ENCODE measurements around the gene NME3. TPM values are rescaled to one million over a fixed set of nuclear protein-coding genes. Genes with fewer than 3 reads are reported as not detected.
"Not testable (repeated sequence)": the region's sequence is repeated elsewhere in the genome, so short reads cannot be mapped to it uniquely, and the experiment has no call there.

The NME3 gene
- total and polyA plus RNA-seq, 2 of the 4 experiments (the other 2 are of a cell fraction), result 12.7 to 41.2 TPM

DNA sequence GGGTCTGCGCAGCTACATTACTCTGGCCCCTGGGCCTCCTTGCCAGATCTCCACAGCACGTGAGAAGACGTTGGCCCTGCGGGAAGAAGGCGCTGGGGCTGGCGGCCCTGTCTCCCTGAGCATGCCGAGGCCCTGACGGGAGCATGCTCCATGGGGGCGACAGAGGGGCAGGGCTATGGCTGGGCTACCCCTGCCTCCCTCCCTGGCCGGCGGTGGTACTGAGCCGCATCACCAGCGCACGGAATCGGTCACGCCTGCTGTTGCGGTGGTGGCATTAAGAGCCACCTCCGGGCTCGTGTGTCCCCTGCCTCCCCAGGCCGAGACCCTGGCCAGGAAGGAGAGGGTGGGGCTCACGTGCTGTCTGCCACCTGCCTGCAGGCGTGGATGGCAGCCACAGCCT is 37.2 kb downstream of the NME3 start:
- in situ Hi-C loops (cut with MboI; ENCODE audit: low sequenced_read_pairs), result no loop called here
- TF ChIP-seq CTCF (conservative IDR thresholded peaks at IDR 0.05; ENCODE audit: low read depth, low read length) (no peak), RFX5 (IDR thresholded peaks at IDR 0.05; ENCODE audit: low read depth, low read length) (no peak), CHD1 (IDR thresholded peaks at IDR 0.05; ENCODE audit: low read depth, low read length) (no peak)
- Histone ChIP-seq H2BK5ac (ENCODE audit: low read depth, low read length, poor library complexity, severe bottlenecking) (no peak overlapping the region), H3K9me3 (ENCODE audit: control insufficient read depth, insufficient read depth, low read length) (no peaks in the 10 kb centered on the region), H4K20me1 (ENCODE audit: insufficient read depth, low read length) (peaks cover 29% of the 10 kb centered on the region), H4K8ac (ENCODE audit: low read depth in 2 of 2, low read length in 2 of 2) (no peak overlapping the region), H2AK5ac (ENCODE audit: low read depth, low read length) (no peak overlapping the region), H3K79me1 (ENCODE audit: low read depth in 1 of 2, low read length in 2 of 2) (peaks cover 19 to 48% of the 10 kb centered on the region in 2 experiments; a peak in 3 of 4 replicates), H4K5ac (ENCODE audit: low read depth, low read length) (no peak overlapping the region), H3K9ac (ENCODE audit: low read depth, low read length) (no peak overlapping the region), H2AFZ (replicated peaks; ENCODE audit: low read length, poor library complexity) (peak overlapping the region; percentile 48), H3K4ac (ENCODE audit: low read depth, low read length) (no peak overlapping the region), H3K14ac (replicated peaks; ENCODE audit: low read depth, low read length) (no peak overlapping the region), H3K4me2 (ENCODE audit: low read depth, low read length) (no peak overlapping the region), H4K91ac (ENCODE audit: insufficient read depth, low read depth, low read length) (no peak overlapping the region), H3K18ac (ENCODE audit: low read depth, low read length) (no peak overlapping the region), H3K36me3 (ENCODE audit: control insufficient read depth, insufficient read depth, low read length) (peaks cover 50% of the 10 kb centered on the region), H3K27ac (ENCODE audit: insufficient read depth, low read length) (no peak overlapping the region), H3K56ac (ENCODE audit: extremely low read depth, insufficient read depth, low read length) (no peak overlapping the region), H3K23ac (ENCODE audit: low read depth, low read length) (no peak overlapping the region), H2AK9ac (replicated peaks; ENCODE audit: low read depth, low read length, poor library complexity) (no peak overlapping the region), H3K4me3 (ENCODE audit: insufficient read depth, low read depth, low read length) (no peak overlapping the region), H3K4me1 (ENCODE audit: control insufficient read depth, insufficient read depth, low read length) (no peaks in the 10 kb centered on the region), H2BK15ac (ENCODE audit: low read depth, low read length) (no peak overlapping the region), H3K27me3 (ENCODE audit: control insufficient read depth, insufficient read depth, low read length) (no peaks in the 10 kb centered on the region), H3K9me1 (ENCODE audit: insufficient read depth, low read length) (peaks cover 2% of the 10 kb centered on the region; the same call in 1 of the 2 replicates), H2BK20ac (ENCODE audit: low read depth, low read length) (no peak overlapping the region), H2BK120ac (ENCODE audit: low read depth, low read length) (no peak overlapping the region)
- intact Hi-C loops (cut with micrococcal nuclease), result no loop called here
- DNase-seq, result no peak
- dilution Hi-C loops (cut with HindIII; ENCODE audit: low sequenced_read_pairs, unreplicated experiment), result no loop called here
- no peak for ATAC-seq (ENCODE audit: low read depth)
- 96% methylated on average over 20 of the region's 22 CpGs; no CpG with 5 or more reads in 1 of the 2 experiments for WGBS, 2 experiments (ENCODE audit: extremely low coverage in 2 of 2, insufficient read length in 1 of 2)
- POLR2A ChIA-PET (ENCODE audit: unreplicated experiment), result no interaction called here
- CTCF ChIA-PET, result no interaction called here
- no TSS peak for BruUV-seq (replicated peaks)

- in situ Hi-C loops (cut with MboI; ENCODE audit: low sequenced_read_pairs); H3K27me3 ChIP-seq (ENCODE audit: control insufficient read depth, insufficient read depth, low read length); H3K9me3 ChIP-seq (ENCODE audit: control insufficient read depth, insufficient read depth, low read length); H3K14ac ChIP-seq (replicated peaks; ENCODE audit: low read depth, low read length); H2BK15ac ChIP-seq (ENCODE audit: low read depth, low read length); H3K56ac ChIP-seq (ENCODE audit: extremely low read depth, insufficient read depth, low read length); H3K18ac ChIP-seq (ENCODE audit: low read depth, low read length); H3K4me3 ChIP-seq (ENCODE audit: insufficient read depth, low read depth, low read length); H2AK9ac ChIP-seq (replicated peaks; ENCODE audit: low read depth, low read length, poor library complexity); ATAC-seq (ENCODE audit: low read depth); H2BK20ac ChIP-seq (ENCODE audit: low read depth, low read length); H4K5ac ChIP-seq (ENCODE audit: low read depth, low read length); H2AK5ac ChIP-seq (ENCODE audit: low read depth, low read length); POLR2A ChIA-PET (ENCODE audit: unreplicated experiment); H3K4me2 ChIP-seq (ENCODE audit: low read depth, low read length); H2AFZ ChIP-seq (replicated peaks; ENCODE audit: low read length, poor library complexity); H3K27ac ChIP-seq (ENCODE audit: insufficient read depth, low read length); H2BK5ac ChIP-seq (ENCODE audit: low read depth, low read length, poor library complexity, severe bottlenecking); H3K9me1 ChIP-seq (ENCODE audit: insufficient read depth, low read length); dilution Hi-C loops (cut with HindIII; ENCODE audit: low sequenced_read_pairs, unreplicated experiment); H2BK120ac ChIP-seq (ENCODE audit: low read depth, low read length); H4K91ac ChIP-seq (ENCODE audit: insufficient read depth, low read depth, low read length); BruUV-seq (replicated peaks); DNase-seq; H3K4me1 ChIP-seq (ENCODE audit: control insufficient read depth, insufficient read depth, low read length); H3K23ac ChIP-seq (ENCODE audit: low read depth, low read length); H4K8ac ChIP-seq (ENCODE audit: low read depth in 2 of 2, low read length in 2 of 2); H3K4ac ChIP-seq (ENCODE audit: low read depth, low read length); intact Hi-C loops (cut with micrococcal nuclease); H3K9ac ChIP-seq (ENCODE audit: low read depth, low read length): not testable (repeated sequence)
- Histone ChIP-seq H3K79me1 (ENCODE audit: low read depth in 1 of 2, low read length in 2 of 2) (peaks cover 16 to 48% of the 10 kb centered on the region in 2 experiments; a peak in 3 of 4 replicates), H3K36me3 (ENCODE audit: control insufficient read depth, insufficient read depth, low read length) (peaks cover 60% of the 10 kb centered on the region), H4K20me1 (ENCODE audit: insufficient read depth, low read length) (peaks cover 22% of the 10 kb centered on the region)
- CTCF ChIA-PET, result interaction anchor here (0.7 kb wide), 1 partner anchor 442 kb away, joined by 3 read pairs; no protein-coding TSS in a partner anchor
- WGBS, 2 experiments (ENCODE audit: extremely low coverage in 2 of 2, insufficient read length in 1 of 2), result 97% methylated on average over 14 of the region's 21 CpGs; no CpG with 5 or more reads in 1 of the 2 experiments
Measured at GRCh38 chr16:1732551-1732987, 38.8 kb downstream of the NME3 start.
